GM12865 (cell line): ENCODE results near the gene CSN3.
"Not testable (repeated sequence)": the region's sequence is repeated elsewhere in the genome, so short reads cannot be mapped to it uniquely, and the experiment has no call there.

ENCODE experiments used
- DNase-seq: peaks from one replicate; pipeline ENCODE4 v3.0.0; 2010; ENCODE audit warnings: low read depth
- H3K4me3 ChIP-seq: 2 replicates; pipeline ENCODE4 v1.5.1; 2011; ENCODE audit warnings: mild to moderate bottlenecking, low read depth, low read length, control low read depth
- TF ChIP-seq, protein P1 (sequence below): IDR thresholded peaks from 2 replicates; pipeline ENCODE4 v1.5.1; 2011; ENCODE audit warnings: low read length, control low read depth, low read depth, inconsistent platforms; ENCODE audit not compliant: insufficient read depth; ENCODE audit errors: missing control alignments

CSN3 gene, protein sequence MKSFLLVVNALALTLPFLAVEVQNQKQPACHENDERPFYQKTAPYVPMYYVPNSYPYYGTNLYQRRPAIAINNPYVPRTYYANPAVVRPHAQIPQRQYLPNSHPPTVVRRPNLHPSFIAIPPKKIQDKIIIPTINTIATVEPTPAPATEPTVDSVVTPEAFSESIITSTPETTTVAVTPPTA

GRCh38 chr4:70242297-70242696, at the start of gene CSN3:
CSN3 (plus strand) TSS chr4:70242597; CDS start chr4:70244820, 2,223 bp downstream.
- H3K4me3 ChIP-seq, DNase-seq: not testable (repeated sequence)

GRCh38 chr4:70192895-70193294, 49.5 kb upstream of the CSN3 start:
- TF ChIP-seq, protein P1, sequence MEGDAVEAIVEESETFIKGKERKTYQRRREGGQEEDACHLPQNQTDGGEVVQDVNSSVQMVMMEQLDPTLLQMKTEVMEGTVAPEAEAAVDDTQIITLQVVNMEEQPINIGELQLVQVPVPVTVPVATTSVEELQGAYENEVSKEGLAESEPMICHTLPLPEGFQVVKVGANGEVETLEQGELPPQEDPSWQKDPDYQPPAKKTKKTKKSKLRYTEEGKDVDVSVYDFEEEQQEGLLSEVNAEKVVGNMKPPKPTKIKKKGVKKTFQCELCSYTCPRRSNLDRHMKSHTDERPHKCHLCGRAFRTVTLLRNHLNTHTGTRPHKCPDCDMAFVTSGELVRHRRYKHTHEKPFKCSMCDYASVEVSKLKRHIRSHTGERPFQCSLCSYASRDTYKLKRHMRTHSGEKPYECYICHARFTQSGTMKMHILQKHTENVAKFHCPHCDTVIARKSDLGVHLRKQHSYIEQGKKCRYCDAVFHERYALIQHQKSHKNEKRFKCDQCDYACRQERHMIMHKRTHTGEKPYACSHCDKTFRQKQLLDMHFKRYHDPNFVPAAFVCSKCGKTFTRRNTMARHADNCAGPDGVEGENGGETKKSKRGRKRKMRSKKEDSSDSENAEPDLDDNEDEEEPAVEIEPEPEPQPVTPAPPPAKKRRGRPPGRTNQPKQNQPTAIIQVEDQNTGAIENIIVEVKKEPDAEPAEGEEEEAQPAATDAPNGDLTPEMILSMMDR: no peak
- no peak for DNase-seq
- H3K4me3 ChIP-seq: no peak overlapping the region

DNA sequence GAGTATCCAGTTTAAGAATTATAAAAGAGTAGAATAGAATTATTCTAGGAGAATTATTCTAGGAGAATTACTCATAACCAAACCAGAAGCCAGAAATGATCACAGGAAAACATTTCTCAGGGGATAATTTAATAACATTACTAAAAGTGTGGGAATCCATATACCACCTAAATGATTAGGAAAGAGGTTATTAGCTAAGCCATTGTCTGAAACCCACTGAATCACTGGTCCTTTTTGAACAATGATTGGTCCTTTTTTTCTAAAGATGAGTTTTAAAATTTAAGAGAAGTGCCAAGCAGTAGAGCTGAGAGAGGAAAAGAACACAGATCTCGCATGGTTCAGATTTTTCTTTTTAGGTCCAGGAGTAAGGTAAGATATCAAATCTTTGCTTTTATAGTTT, 47.0 kb upstream of the CSN3 start, which contains the start of gene ODAM:
TSS of gene ODAM (plus strand) at position 301 of the 400 bp plus-strand sequence. CDS start 819 bp downstream, outside the sequence.
- no peak within 1 kb of the TSS for H3K4me3 ChIP-seq
- TF ChIP-seq, protein P1: no peak
- no peak for DNase-seq

GRCh38 chr4:70196857-70197256, 45.5 kb upstream of the CSN3 start:
- H3K4me3 ChIP-seq: no peak overlapping the region
- TF ChIP-seq, protein P1: no peak
- no peak for DNase-seq

DNA sequence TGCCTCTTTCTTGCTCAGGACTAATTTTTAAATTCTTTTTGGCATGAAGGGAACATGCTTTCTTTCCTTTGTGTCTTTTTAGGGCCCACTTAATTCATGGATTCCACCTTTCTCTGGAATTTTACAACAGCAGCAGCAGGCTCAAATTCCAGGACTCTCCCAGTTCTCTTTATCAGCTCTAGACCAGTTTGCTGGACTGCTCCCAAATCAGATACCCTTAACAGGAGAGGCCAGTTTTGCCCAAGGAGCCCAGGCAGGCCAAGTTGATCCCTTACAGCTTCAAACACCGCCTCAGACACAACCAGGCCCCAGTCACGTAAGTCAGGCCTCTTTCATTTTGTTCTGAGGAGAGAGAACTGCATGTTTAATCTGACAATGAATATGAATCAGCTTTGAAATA, 44.6 kb upstream of the CSN3 start:
- TF ChIP-seq, protein P1: no peak
- DNase-seq: no peak
- no peak overlapping the region for H3K4me3 ChIP-seq

GRCh38 chr4:70203601-70204000, 38.8 kb upstream of the CSN3 start:
- H3K4me3 ChIP-seq: no peak overlapping the region
- DNase-seq: no peak
- TF ChIP-seq, protein P1: no peak

DNA sequence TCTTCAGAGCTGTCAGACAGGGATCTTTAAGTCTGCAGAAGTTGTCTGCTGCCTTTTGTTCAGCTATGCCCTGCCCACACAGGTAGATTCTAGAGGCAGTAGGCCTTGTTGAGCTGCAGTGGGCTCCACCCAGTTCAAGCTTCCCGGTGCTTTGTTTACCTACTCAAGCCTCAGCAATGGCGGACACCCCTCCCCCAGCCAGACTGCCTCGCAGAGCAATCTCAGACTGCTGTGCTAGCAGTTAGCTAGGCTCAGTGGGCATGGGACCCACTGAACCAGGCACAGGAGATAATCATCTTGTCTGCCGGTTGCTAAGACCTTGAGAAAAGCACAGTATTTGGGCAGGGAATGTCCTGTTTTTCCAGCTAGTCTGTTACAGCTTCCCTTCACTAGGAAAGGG, 29.6 kb upstream of the CSN3 start:
- DNase-seq, H3K4me3 ChIP-seq: not testable (repeated sequence)

GRCh38 chr4:70216109-70216508, 26.3 kb upstream of the CSN3 start:
- H3K4me3 ChIP-seq, DNase-seq: not testable (repeated sequence)

DNA sequence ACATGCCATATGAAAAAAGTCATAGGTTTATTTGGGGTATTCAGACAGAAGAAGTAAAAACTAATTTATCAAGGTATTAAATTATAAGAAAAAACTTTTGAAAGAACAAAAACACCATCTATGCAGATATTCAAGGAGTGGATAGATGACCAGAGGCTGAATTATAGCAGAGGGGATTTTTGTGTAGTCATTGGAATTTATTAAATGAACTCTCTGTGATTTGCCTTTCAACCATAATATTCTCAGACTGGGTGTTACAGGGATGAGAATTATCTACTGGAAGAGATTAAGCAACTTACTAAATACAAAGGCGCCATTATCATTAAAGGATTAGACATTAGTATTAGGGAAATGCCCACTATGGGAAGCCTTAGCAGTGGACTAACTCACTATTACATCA, 25.8 kb upstream of the CSN3 start:
- H3K4me3 ChIP-seq, DNase-seq: not testable (repeated sequence)

DNA sequence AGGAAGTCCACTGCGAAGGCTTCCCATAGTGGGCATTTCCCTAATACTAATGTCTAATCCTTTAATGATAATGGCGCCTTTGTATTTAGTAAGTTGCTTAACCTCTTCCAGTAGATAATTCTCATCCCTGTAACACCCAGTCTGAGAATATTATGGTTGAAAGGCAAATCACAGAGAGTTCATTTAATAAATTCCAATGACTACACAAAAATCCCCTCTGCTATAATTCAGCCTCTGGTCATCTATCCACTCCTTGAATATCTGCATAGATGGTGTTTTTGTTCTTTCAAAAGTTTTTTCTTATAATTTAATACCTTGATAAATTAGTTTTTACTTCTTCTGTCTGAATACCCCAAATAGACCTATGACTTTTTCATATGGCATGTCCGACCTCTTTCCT, 21.0 kb upstream of the CSN3 start:
- DNase-seq, H3K4me3 ChIP-seq: not testable (repeated sequence)

GRCh38 chr4:70221818-70222217, 20.6 kb upstream of the CSN3 start:
- H3K4me3 ChIP-seq, DNase-seq: not testable (repeated sequence)
